OCI-LY7 (cell line): Measurements from ENCODE around the gene HNRNPAB. TPM values are rescaled to one million over a fixed set of nuclear protein-coding genes. Genes with fewer than 3 reads are reported as not detected.
A peak's percentile ranks its signal among the peaks of the same experiment; 100 is the strongest.

Experiments used
- BruUV-seq: library from RNA; stranded (reverse); fragments of 400-500 nt; replicated peaks from 2 replicates; lab custom pipeline; 2021; lab: Mats Ljungman, UMichigan
- CTCF ChIA-PET: fragments of 300-600 bp; sonication (Branson Sonifier 250); formaldehyde crosslinking; loops from one replicate; lab custom pipeline; 2022; ENCODE audit warnings: antibody characterized with exemption; ENCODE audit not compliant: unreplicated experiment; lab: Charles Lee
- POLR2A ChIA-PET: fragments of 300-600 bp; sonication (Branson Sonifier 250); formaldehyde crosslinking; loops from one replicate; lab custom pipeline; 2022; ENCODE audit warnings: antibody characterized with exemption; lab: Charles Lee
- DNase-seq: peaks from one replicate; pipeline ENCODE4 v3.0.0-alpha.2; 2015; ENCODE audit warnings: low spot score
- H2AFZ ChIP-seq: fragments of 200-600 bp; sonication (generic), shearing (Covaris generic); 2 replicates; pipeline ENCODE4 v1.6.1; 2014; ENCODE audit warnings: mild to moderate bottlenecking, antibody characterized with exemption, low read length, moderate library complexity
- H3K27ac ChIP-seq: fragments of 200-600 bp; sonication (generic); 2 replicates; pipeline ENCODE4 v1.5.1; 2014; ENCODE audit warnings: mixed run types, low read depth, mild to moderate bottlenecking, moderate library complexity, low read length, inconsistent platforms; ENCODE audit not compliant: poor library complexity, severe bottlenecking
- H3K36me3 ChIP-seq: fragments of 200-600 bp; sonication (generic); 2 replicates; pipeline ENCODE4 v1.6.1; 2014; ENCODE audit warnings: mild to moderate bottlenecking, antibody characterized with exemption, low read length, moderate library complexity, mixed read lengths; ENCODE audit not compliant: insufficient read depth
- H3K4me1 ChIP-seq: fragments of 200-600 bp; sonication (generic); 2 replicates; pipeline ENCODE4 v1.5.1; 2014; ENCODE audit warnings: mild to moderate bottlenecking, low read length; ENCODE audit not compliant: insufficient read depth, poor library complexity, severe bottlenecking
- H3K4me2 ChIP-seq: fragments of 200-600 bp; sonication (generic); 2 replicates; pipeline ENCODE4 v1.6.1; 2014; ENCODE audit warnings: mild to moderate bottlenecking, low read length
- H3K4me3 ChIP-seq: fragments of 200-600 bp; sonication (generic); 2 replicates; pipeline ENCODE4 v1.5.1; 2014; ENCODE audit warnings: mild to moderate bottlenecking, low read depth, low read length; ENCODE audit not compliant: poor library complexity, severe bottlenecking
- H3K79me2 ChIP-seq: fragments of 200-600 bp; sonication (generic); 2 replicates; pipeline ENCODE4 v1.6.1; 2016; ENCODE audit warnings: low read depth, mild to moderate bottlenecking, low read length, moderate library complexity, mixed read lengths; ENCODE audit not compliant: insufficient read depth
- H3K9me2 ChIP-seq: fragments of 200-600 bp; sonication (generic); 2 replicates; pipeline ENCODE4 v1.6.1; 2016; ENCODE audit warnings: mild to moderate bottlenecking, low read length, mixed read lengths; ENCODE audit not compliant: insufficient read depth
- H3K9me3 ChIP-seq: fragments of 200-600 bp; sonication (generic); 2 replicates; pipeline ENCODE4 v1.6.1; 2014; ENCODE audit warnings: mild to moderate bottlenecking, mixed run types, low read length, mixed read lengths
- H4K20me1 ChIP-seq: fragments of 200-600 bp; sonication (generic); 2 replicates; pipeline ENCODE4 v1.6.1; 2014; ENCODE audit warnings: mild to moderate bottlenecking, antibody characterized with exemption, low read length, moderate library complexity, mixed read lengths; ENCODE audit not compliant: insufficient read depth
- CTCF ChIP-seq: fragments of 200-600 bp; sonication (generic); conservative IDR thresholded peaks from 2 replicates; pipeline ENCODE4 v1.5.1; 2014; ENCODE audit warnings: mild to moderate bottlenecking, antibody characterized with exemption, low read length, moderate library complexity, mixed read lengths
- EZH2phosphoT487 ChIP-seq: fragments of 200-600 bp; sonication (generic); IDR thresholded peaks from 2 replicates; pipeline ENCODE4 v1.6.1; 2018; ENCODE audit warnings: low read depth, borderline replicate concordance, mild to moderate bottlenecking, mixed run types, antibody characterized with exemption, low read length, moderate library complexity, mixed read lengths
- intact Hi-C: fragments of 100-400 bp; cut with micrococcal nuclease; formaldehyde crosslinking; loops from one replicate; pipeline ENCODE4 v1.10.0; 2022; ENCODE audit not compliant: unreplicated experiment
- total RNA-seq, 2 experiments: library from RNA; depleted of rRNA in 1 of 2; stranded (reverse); fragments of >200 nt in 1 of 2; shearing (Covaris generic) in 1 of 2; gene quantifications; 2 replicates each; pipeline ENCODE4 v1.2.3, GENCODE V29; 2014 to 2022

HNRNPAB gene
- total RNA-seq, 2 experiments from 2014 or later = 146 to 350 TPM

GRCh38 chr5:178212241-178213002 is 8.1 kb downstream of the HNRNPAB start:
- Histone ChIP-seq H2AFZ (no peak overlapping the region), H3K4me2 (no peak overlapping the region), H3K9me2 (no peaks in the 10 kb centered on the region), H3K36me3 (peaks cover 100% of the 10 kb centered on the region), H3K9me3 (no peaks in the 10 kb centered on the region), H3K4me1 (peaks cover 36% of the 10 kb centered on the region), H3K79me2 (peaks cover 19% of the 10 kb centered on the region), H3K27ac (no peak overlapping the region), H4K20me1 (peaks cover 33% of the 10 kb centered on the region), H3K4me3 (no peak overlapping the region)
- ChIA-PET POLR2A (no interaction called here), CTCF (no interaction called here)
- intact Hi-C loops = no loop called here
- TF ChIP-seq CTCF (no peak), EZH2phosphoT487 (no peak)
- DNase-seq = no peak
- no TSS peak for BruUV-seq

GRCh38 chr5:178213003-178213461 is 8.7 kb downstream of the HNRNPAB start:
- H3K9me3 ChIP-seq = no peaks in the 10 kb centered on the region
- H2AFZ ChIP-seq = no peak overlapping the region
- H3K9me2 ChIP-seq = no peaks in the 10 kb centered on the region
- H3K36me3 ChIP-seq = peaks cover 97% of the 10 kb centered on the region
- DNase-seq = no peak
- CTCF ChIA-PET = no interaction called here
- peaks cover 32% of the 10 kb centered on the region for H3K4me1 ChIP-seq
- peak overlapping the region; percentile 7 for H3K27ac ChIP-seq
- H3K79me2 ChIP-seq = peaks cover 13% of the 10 kb centered on the region
- intact Hi-C loops = no loop called here
- POLR2A ChIA-PET = interaction anchor here (1.2 kb wide), 1 partner anchor 9 kb away, joined by 3 read pairs; the partner anchor contains the start of gene HNRNPAB
- no peak overlapping the region for H3K4me2 ChIP-seq
- BruUV-seq = no TSS peak
- H4K20me1 ChIP-seq = peaks cover 27% of the 10 kb centered on the region
- TF ChIP-seq EZH2phosphoT487 = no peak
- no peak for TF ChIP-seq CTCF
- H3K4me3 ChIP-seq = no peak overlapping the region

GRCh38 chr5:178213748-178214151 is 9.4 kb downstream of the HNRNPAB start:
- Histone ChIP-seq H3K4me2 (no peak overlapping the region), H3K36me3 (peaks cover 97% of the 10 kb centered on the region), H3K4me3 (no peak overlapping the region), H4K20me1 (peaks cover 25% of the 10 kb centered on the region), H3K27ac (peak overlapping the region; percentile 7), H2AFZ (no peak overlapping the region), H3K79me2 (peaks cover 8% of the 10 kb centered on the region; the same call in 1 of the 2 replicates), H3K9me2 (no peaks in the 10 kb centered on the region), H3K4me1 (peaks cover 32% of the 10 kb centered on the region), H3K9me3 (no peaks in the 10 kb centered on the region)
- TF ChIP-seq CTCF = no peak
- DNase-seq = no peak
- ChIA-PET CTCF (no interaction called here), POLR2A (interaction anchor here (1.2 kb wide), 1 partner anchor 10 kb away, joined by 3 read pairs; the partner anchor contains the start of gene HNRNPAB)
- intact Hi-C loops = no loop called here
- no TSS peak for BruUV-seq
